Measurements from ENCODE around the gene RASL11B.

DNA sequence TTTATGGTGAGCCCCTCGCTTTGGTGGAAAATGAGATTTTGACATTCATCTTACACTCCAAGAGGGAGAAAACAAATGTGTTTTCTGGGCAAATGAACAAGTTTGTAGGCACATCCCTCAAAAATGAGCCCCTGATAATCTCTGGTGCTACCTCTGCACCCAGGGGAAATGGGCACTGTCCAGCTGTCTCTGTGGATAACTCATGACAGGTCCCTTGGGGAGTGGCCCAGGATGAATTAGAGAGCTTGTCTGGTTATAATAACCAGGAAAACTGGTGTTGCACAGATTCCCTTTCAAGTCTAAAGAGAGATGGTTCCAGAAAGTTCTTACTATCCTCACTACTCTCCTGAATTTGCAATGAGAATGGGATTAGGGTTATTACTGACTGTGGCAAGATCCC lies 7.5 kb downstream of the RASL11B start:
- TF ChIP-seq POLR2AphosphoS5 (IDR thresholded peaks at IDR 0.05; ENCODE audit: insufficient read depth, low read depth, low read length) = no peak
- TF ChIP-seq POLR2A (IDR thresholded peaks at IDR 0.05; ENCODE audit: low read depth, low read length) = no peak
- TF ChIP-seq, protein P1, sequence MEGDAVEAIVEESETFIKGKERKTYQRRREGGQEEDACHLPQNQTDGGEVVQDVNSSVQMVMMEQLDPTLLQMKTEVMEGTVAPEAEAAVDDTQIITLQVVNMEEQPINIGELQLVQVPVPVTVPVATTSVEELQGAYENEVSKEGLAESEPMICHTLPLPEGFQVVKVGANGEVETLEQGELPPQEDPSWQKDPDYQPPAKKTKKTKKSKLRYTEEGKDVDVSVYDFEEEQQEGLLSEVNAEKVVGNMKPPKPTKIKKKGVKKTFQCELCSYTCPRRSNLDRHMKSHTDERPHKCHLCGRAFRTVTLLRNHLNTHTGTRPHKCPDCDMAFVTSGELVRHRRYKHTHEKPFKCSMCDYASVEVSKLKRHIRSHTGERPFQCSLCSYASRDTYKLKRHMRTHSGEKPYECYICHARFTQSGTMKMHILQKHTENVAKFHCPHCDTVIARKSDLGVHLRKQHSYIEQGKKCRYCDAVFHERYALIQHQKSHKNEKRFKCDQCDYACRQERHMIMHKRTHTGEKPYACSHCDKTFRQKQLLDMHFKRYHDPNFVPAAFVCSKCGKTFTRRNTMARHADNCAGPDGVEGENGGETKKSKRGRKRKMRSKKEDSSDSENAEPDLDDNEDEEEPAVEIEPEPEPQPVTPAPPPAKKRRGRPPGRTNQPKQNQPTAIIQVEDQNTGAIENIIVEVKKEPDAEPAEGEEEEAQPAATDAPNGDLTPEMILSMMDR (IDR thresholded peaks at IDR 0.05; ENCODE audit: extremely low read depth in 1 of 2, insufficient read depth in 1 of 2, low read depth in 1 of 2, low read length in 2 of 2) = no peak
